Osteoblast (primary cell): Measurements from ENCODE around the gene HLA-DOB. TPM values are rescaled to one million over a fixed set of nuclear protein-coding genes. Genes with fewer than 3 reads are reported as not detected.

Experiments
- DNase-seq: peaks from one replicate; pipeline ENCODE4 v3.0.0; 2011; ENCODE audit warnings: low spot score, mixed read lengths; ENCODE audit not compliant: insufficient read length; ENCODE audit errors: missing footprints
- H2AFZ ChIP-seq: 2 replicates; pipeline ENCODE4 v1.6.0; 2011; ENCODE audit warnings: mild to moderate bottlenecking, low read length
- H3K27ac ChIP-seq: 2 replicates; pipeline ENCODE4 v1.5.1; 2011; ENCODE audit warnings: mild to moderate bottlenecking, low read depth, low read length, moderate library complexity
- H3K27me3 ChIP-seq: 2 replicates; pipeline ENCODE4 v1.6.0; 2012; ENCODE audit warnings: mild to moderate bottlenecking, control low read depth, inconsistent platforms, low read length, moderate library complexity; ENCODE audit not compliant: insufficient read depth
- H3K36me3 ChIP-seq: 2 replicates; pipeline ENCODE4 v1.5.1; 2011; ENCODE audit warnings: mild to moderate bottlenecking, low read length, control low read depth, moderate library complexity; ENCODE audit not compliant: insufficient read depth
- H3K4me1 ChIP-seq: 2 replicates; pipeline ENCODE4 v1.5.1; 2011; ENCODE audit warnings: mild to moderate bottlenecking, low read length, control low read depth, moderate library complexity; ENCODE audit not compliant: insufficient read depth
- H3K4me2 ChIP-seq: 2 replicates; pipeline ENCODE4 v1.6.0; 2011; ENCODE audit warnings: mild to moderate bottlenecking, low read length; ENCODE audit not compliant: insufficient read depth
- H3K4me3 ChIP-seq: fragments of 200-600 bp; sonication (generic); 3 replicates; pipeline ENCODE4 v1.5.1; 2012; ENCODE audit warnings: mild to moderate bottlenecking, low read length, inconsistent platforms; ENCODE audit not compliant: insufficient read depth
- H3K79me2 ChIP-seq: 2 replicates; pipeline ENCODE4 v1.6.0; 2012; ENCODE audit warnings: mild to moderate bottlenecking, low read length, control low read depth, inconsistent platforms; ENCODE audit not compliant: insufficient read depth
- H3K9me3 ChIP-seq: 2 replicates; pipeline ENCODE4 v1.5.1; 2011; ENCODE audit warnings: low read depth, low read length, control low read depth
- H4K20me1 ChIP-seq: 2 replicates; pipeline ENCODE4 v1.6.0; 2012; ENCODE audit warnings: mild to moderate bottlenecking, low read length, control low read depth; ENCODE audit not compliant: insufficient read depth
- total RNA-seq: library from RNA; depleted of rRNA; stranded (reverse); fragments of >200 nt; gene quantifications from 2 replicates; pipeline ENCODE4 v1.2.3, GENCODE V29; 2012
- TF ChIP-seq, protein P1 (sequence below): IDR thresholded peaks from 2 replicates; pipeline ENCODE4 v1.5.1; 2011; ENCODE audit warnings: mild to moderate bottlenecking, low read depth, low read length, moderate library complexity; ENCODE audit errors: extremely low read depth

HLA-DOB gene
- total RNA-seq, 1 donor, result 0.36 TPM

DNA sequence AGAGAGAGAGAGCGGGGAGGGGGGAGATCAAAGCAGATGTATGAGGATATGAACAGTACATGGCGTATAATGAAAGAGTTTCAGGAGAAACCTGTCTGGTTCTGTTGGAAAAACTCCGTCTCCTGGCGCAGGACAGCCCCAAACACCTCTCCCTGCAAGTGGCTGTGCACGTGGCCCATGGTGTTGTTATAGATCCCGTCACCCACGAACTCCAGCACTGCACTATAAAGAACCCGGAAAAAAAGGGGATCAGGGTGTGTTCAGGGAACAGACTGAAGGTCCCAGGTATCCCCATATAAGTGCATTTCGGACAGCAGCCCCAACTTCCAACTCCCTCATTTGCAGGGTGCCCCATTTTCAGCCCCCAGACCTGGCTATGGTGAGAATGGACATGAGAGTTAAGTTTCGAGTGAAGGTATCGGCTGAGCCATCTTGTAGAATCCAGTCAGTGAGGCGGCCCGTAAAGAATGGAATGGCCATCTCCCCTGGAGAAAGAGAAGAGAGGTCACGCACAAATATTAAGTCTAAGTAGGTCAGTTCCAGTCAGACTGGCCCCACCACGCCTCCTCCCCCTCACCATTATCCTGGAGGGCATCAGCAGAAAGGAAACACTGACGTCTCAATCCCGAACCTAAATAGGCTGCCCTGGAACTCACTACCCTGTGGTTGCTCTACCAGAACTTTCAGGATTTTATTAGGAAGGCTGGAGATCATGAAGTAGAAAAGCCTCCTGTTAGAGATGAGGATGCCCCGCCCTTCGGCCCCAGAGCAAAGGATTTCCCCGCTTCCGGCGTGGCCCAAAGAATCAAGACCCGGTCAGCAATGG, 35.4 kb upstream of the HLA-DOB start:
- TF ChIP-seq, protein P1, sequence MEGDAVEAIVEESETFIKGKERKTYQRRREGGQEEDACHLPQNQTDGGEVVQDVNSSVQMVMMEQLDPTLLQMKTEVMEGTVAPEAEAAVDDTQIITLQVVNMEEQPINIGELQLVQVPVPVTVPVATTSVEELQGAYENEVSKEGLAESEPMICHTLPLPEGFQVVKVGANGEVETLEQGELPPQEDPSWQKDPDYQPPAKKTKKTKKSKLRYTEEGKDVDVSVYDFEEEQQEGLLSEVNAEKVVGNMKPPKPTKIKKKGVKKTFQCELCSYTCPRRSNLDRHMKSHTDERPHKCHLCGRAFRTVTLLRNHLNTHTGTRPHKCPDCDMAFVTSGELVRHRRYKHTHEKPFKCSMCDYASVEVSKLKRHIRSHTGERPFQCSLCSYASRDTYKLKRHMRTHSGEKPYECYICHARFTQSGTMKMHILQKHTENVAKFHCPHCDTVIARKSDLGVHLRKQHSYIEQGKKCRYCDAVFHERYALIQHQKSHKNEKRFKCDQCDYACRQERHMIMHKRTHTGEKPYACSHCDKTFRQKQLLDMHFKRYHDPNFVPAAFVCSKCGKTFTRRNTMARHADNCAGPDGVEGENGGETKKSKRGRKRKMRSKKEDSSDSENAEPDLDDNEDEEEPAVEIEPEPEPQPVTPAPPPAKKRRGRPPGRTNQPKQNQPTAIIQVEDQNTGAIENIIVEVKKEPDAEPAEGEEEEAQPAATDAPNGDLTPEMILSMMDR, result no peak
- H4K20me1 ChIP-seq, result no peaks in the 10 kb centered on the region
- DNase-seq, result no peak
- peak overlapping the region; percentile 92 for H3K27ac ChIP-seq
- peaks cover 25% of the 10 kb centered on the region for H3K79me2 ChIP-seq
- peak overlapping the region; percentile 100 for H2AFZ ChIP-seq
- H3K4me2 ChIP-seq, result peak overlapping the region; percentile 79
- H3K36me3 ChIP-seq, result peaks cover 40% of the 10 kb centered on the region
- no peaks in the 10 kb centered on the region for H3K27me3 ChIP-seq
- no peaks in the 10 kb centered on the region for H3K9me3 ChIP-seq
- peak overlapping the region; percentile 92 for H3K4me3 ChIP-seq
- H3K4me1 ChIP-seq, result peaks cover 14% of the 10 kb centered on the region

DNA sequence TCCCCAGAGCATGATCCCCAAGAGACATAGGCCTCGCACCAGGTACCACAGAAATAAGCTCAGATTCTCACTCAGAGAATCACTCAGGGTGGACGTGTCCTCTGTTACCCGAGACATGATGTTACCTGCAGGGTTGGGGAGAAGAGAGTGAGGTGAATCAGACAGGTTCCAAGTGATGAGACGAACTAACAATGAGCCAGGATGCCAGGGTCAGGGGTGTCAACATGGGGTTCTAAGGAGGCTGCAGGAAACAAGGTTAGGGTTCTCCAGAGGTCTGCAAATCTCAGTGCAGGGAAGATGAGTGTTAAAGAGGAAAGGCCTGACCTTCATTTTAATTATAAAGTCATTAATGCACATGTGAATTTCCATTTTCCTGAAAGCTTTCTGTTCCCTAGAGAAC, 34.2 kb upstream of the HLA-DOB start:
- no peaks in the 10 kb centered on the region for H3K9me3 ChIP-seq
- no peak overlapping the region for H3K4me2 ChIP-seq
- H3K36me3 ChIP-seq, result peaks cover 52% of the 10 kb centered on the region
- no peak for DNase-seq
- no peak overlapping the region for H3K4me3 ChIP-seq
- no peaks in the 10 kb centered on the region for H4K20me1 ChIP-seq
- TF ChIP-seq, protein P1, result no peak
- H2AFZ ChIP-seq, result no peak overlapping the region
- H3K27me3 ChIP-seq, result no peaks in the 10 kb centered on the region
- no peak overlapping the region for H3K27ac ChIP-seq
- peaks cover 14% of the 10 kb centered on the region for H3K4me1 ChIP-seq
- peaks cover 25% of the 10 kb centered on the region for H3K79me2 ChIP-seq

DNA sequence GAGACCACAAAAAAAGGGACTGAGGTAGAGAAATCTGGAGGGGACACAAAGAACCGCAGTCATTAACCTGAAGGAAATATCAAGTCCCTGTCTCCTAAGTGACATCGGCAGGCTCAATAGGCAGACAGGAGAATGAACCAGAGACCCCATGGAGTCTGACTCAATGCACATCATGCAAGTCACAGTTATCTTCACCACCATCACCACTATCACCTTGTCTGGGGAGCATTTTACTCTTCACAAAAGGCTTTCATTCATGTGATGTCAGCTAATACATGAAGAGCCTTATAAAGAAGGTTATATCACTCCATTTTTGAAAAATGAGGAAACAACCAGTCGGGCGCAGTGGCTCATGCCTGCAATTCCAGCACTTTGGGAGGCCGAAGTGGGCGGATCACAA, 32.3 kb upstream of the HLA-DOB start:
- DNase-seq, result no peak

DNA sequence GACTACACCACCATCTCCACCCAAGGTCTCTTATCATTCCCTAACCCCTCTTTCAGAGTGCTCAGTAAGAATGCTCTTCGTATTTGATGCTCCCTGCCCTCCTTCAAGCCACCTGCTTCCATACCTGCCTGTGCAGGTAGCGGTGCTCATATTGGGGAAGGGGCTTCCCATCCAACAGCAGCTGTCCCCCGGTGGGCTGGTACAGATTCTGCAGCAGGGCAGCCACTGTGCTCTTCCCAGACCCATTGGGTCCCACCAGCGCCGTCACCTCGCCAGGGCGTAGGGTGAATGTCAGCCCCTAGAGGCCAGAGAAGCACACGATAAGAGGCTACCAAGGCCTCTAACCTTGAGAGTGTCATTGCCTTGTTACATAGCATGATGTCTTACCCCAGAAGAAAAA, 31.0 kb upstream of the HLA-DOB start:
- Histone ChIP-seq H3K36me3 (peaks cover 61% of the 10 kb centered on the region), H3K9me3 (no peaks in the 10 kb centered on the region), H2AFZ (no peak overlapping the region), H3K4me1 (peaks cover 20% of the 10 kb centered on the region), H3K4me2 (no peak overlapping the region), H3K27me3 (no peaks in the 10 kb centered on the region), H3K4me3 (no peak overlapping the region), H3K79me2 (peaks cover 34% of the 10 kb centered on the region), H4K20me1 (no peaks in the 10 kb centered on the region), H3K27ac (no peak overlapping the region)
- TF ChIP-seq, protein P1, result no peak
- DNase-seq, result no peak

More for the DNA sequence above, 32.3 kb upstream of the HLA-DOB start:
- Histone ChIP-seq H3K27ac (no peak overlapping the region), H3K4me3 (no peak overlapping the region), H4K20me1 (no peaks in the 10 kb centered on the region), H3K79me2 (peaks cover 20% of the 10 kb centered on the region), H3K4me2 (no peak overlapping the region), H3K36me3 (peaks cover 61% of the 10 kb centered on the region), H3K4me1 (peaks cover 13% of the 10 kb centered on the region), H3K9me3 (no peaks in the 10 kb centered on the region), H3K27me3 (no peaks in the 10 kb centered on the region), H2AFZ (no peak overlapping the region)
- TF ChIP-seq, protein P1, result no peak
